Naive thymus-derived CD4-positive, alpha-beta T cell (primary cell): ENCODE data around the gene ERMN. TPM values are rescaled to one million over a fixed set of nuclear protein-coding genes. Genes with fewer than 3 reads are reported as not detected.

Source experiments
- ATAC-seq: fragments of 150-1000 bp; cut with Tn5 transposase; 2 replicates; pipeline ENCODE4 v1.10.0; 2021; ENCODE audit warnings: mild to moderate bottlenecking, moderate library complexity
- CTCF ChIA-PET: fragments of 350-600 bp; sonication (Branson Sonifier 250); formaldehyde crosslinking; loops from one replicate; lab custom pipeline; 2021; ENCODE audit warnings: antibody characterized with exemption; lab: Charles Lee
- POLR2A ChIA-PET: fragments of 350-600 bp; sonication (Branson Sonifier 250); formaldehyde crosslinking; loops from one replicate; lab custom pipeline; 2021; ENCODE audit warnings: antibody characterized with exemption, inconsistent platforms; lab: Charles Lee
- DNase-seq, 9 donors: peaks; one replicate each; pipeline versions ENCODE4 v3.0.0 to v3.0.0-alpha.2; 2020 to 2022; ENCODE audit warnings: mixed read lengths in 1 of 9
- H3K27ac ChIP-seq: one replicate; pipeline ENCODE4 v1.7.0; 2013; ENCODE audit warnings: mild to moderate bottlenecking, low read depth, low read length, moderate library complexity
- H3K27me3 ChIP-seq, 2 donors: one replicate each; pipeline ENCODE4 v1.7.0; 2013; ENCODE audit warnings: low read length in 2 of 2, mild to moderate bottlenecking in 2 of 2, moderate library complexity in 2 of 2; ENCODE audit not compliant: control insufficient read depth in 2 of 2, insufficient read depth in 2 of 2
- H3K36me3 ChIP-seq, 3 experiments: 1 replicate in 2 of 3; 2 replicates in 1 of 3; pipeline ENCODE4 v1.7.0; 2013; ENCODE audit warnings: low read length in 3 of 3, mild to moderate bottlenecking in 3 of 3, moderate library complexity in 1 of 3; ENCODE audit not compliant: insufficient read depth in 3 of 3, control insufficient read depth in 2 of 3
- H3K4me1 ChIP-seq, 2 donors: one replicate each; pipeline ENCODE4 v1.7.0; 2013; ENCODE audit warnings: low read length in 2 of 2, mild to moderate bottlenecking in 2 of 2, moderate library complexity in 1 of 2; ENCODE audit not compliant: control insufficient read depth in 2 of 2, insufficient read depth in 2 of 2
- H3K4me3 ChIP-seq: 2 replicates; pipeline ENCODE4 v1.7.0; 2013; ENCODE audit warnings: mild to moderate bottlenecking, low read length
- H3K9me3 ChIP-seq, 3 experiments: 1 replicate in 2 of 3; 2 replicates in 1 of 3; pipeline ENCODE4 v1.7.0; 2013; ENCODE audit warnings: low read length in 3 of 3; ENCODE audit not compliant: control insufficient read depth in 2 of 3
- H3K27ac Mint-ChIP-seq, 9 donors: one replicate each; pipeline ENCODE4 v1.8.0; 2020 to 2022; ENCODE audit warnings: mixed read lengths in 9 of 9, mild to moderate bottlenecking in 8 of 9, moderate library complexity in 5 of 9, inconsistent platforms in 2 of 9
- H3K27me3 Mint-ChIP-seq, 5 donors: one replicate each; pipeline ENCODE4 v1.8.0; 2021 to 2022; ENCODE audit warnings: mixed read lengths in 5 of 5, mild to moderate bottlenecking in 1 of 5
- H3K36me3 Mint-ChIP-seq, 5 donors: one replicate each; pipeline ENCODE4 v1.8.0; 2020 to 2022; ENCODE audit warnings: mixed read lengths in 5 of 5, mild to moderate bottlenecking in 3 of 5, inconsistent platforms in 1 of 5
- H3K4me1 Mint-ChIP-seq, 7 donors: one replicate each; pipeline ENCODE4 v1.8.0; 2020 to 2022; ENCODE audit warnings: mixed read lengths in 7 of 7, mild to moderate bottlenecking in 3 of 7, inconsistent platforms in 1 of 7
- H3K4me3 Mint-ChIP-seq, 10 donors: one replicate each; pipeline ENCODE4 v1.8.0; 2020 to 2022; ENCODE audit warnings: mild to moderate bottlenecking in 10 of 10, mixed read lengths in 10 of 10, moderate library complexity in 6 of 10, inconsistent platforms in 2 of 10
- H3K9me3 Mint-ChIP-seq, 11 donors: one replicate each; pipeline ENCODE4 v1.8.0; 2020 to 2022; ENCODE audit warnings: mixed read lengths in 11 of 11, mild to moderate bottlenecking in 4 of 11, inconsistent platforms in 1 of 11, moderate library complexity in 1 of 11
- intact Hi-C, 2 donors: fragments of 100-400 bp; cut with micrococcal nuclease; formaldehyde crosslinking; loops; one replicate each; pipeline ENCODE4 v1.15.1; 2023
- polyA plus RNA-seq, 2 donors: library from polyadenylated mRNA; unstranded; fragments of 300-500 nt; fragmentation: Illumina TruSeq; gene quantifications; one replicate each; pipeline ENCODE4 v1.2.3, GENCODE V29; 2021
- total RNA-seq, 6 experiments: library from RNA in 5 of 6; stranded (reverse) in 5 of 6; gene quantifications; 1 replicate in 5 of 6; 2 replicates in 1 of 6; pipeline ENCODE4 v1.2.3 and lab custom pipeline; 2021 to 2026

Gene ERMN
- total and polyA plus RNA-seq, 7 experiments from 2014 or later, result 0.09 to 17.3 (median 6.0) TPM

GRCh38 chr2:157302492-157303099, 23.0 kb downstream of the ERMN start:
- Histone ChIP-seq H3K27ac (no peak overlapping the region), H3K9me3 (no peaks in the 10 kb centered on the region), H3K4me3 (no peak overlapping the region), H3K27me3 (no peaks in the 10 kb centered on the region), H3K36me3 (no peaks in the 10 kb centered on the region), H3K4me1 (peaks cover 0 to 9% of the 10 kb centered on the region in 2 donors)
- Mint-ChIP-seq H3K4me1 (peaks cover 7 to 33% (median 23%) of the 10 kb centered on the region in 7 donors), H3K27ac (no peak overlapping the region), H3K36me3 (no peaks in the 10 kb centered on the region), H3K4me3 (peak overlapping the region in 4 of 10 donors; percentile 16 to 54 (median 38)), H3K27me3 (peaks cover 0 to 25% (median 0%) of the 10 kb centered on the region in 5 donors), H3K9me3 (no peaks in the 10 kb centered on the region)
- POLR2A ChIA-PET, result interaction anchor here (0.6 to 1.7 kb wide), 7 partner anchors 33 to 325 kb away, joined by 3 to 8 read pairs (median 3); no protein-coding TSS in a partner anchor
- ATAC-seq, result peak; percentile 89
- CTCF ChIA-PET, result interaction anchor here (0.6 to 6.7 kb wide), 59 partner anchors 8 to 1966 kb away, joined by 3 to 73 read pairs (median 4); partner anchors contain the start of genes ACVR1C and ERMN
- intact Hi-C loops, result loop anchor here (1.0 to 10.0 kb wide), 18 partner anchors 25 to 1452 kb away; partner anchors contain the start of genes ACVR1 (in 1 of the 2) and ACVR1C (in 1 of the 2)
- peak in 7 of 9 donors; percentile 33 to 72 (median 59) for DNase-seq

DNA sequence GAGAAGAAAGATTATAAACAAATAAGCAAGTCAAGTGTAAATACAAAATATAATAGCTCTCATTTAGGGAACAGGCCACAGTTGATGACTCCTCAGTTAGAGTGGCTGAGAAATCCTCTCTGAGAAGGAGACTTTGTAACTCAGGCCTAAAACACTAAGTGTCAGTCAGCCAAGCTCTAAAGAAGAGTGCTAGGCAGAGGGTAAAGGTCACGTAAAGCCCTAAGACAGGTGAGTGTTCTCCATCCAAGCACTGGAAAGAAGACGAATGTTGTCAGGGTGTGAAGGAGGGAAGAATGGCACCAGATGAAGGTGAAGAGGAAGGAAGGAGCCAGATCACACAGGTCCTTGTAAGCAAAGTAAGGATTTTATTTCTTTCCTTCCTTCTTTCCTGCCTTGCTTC, 24.3 kb downstream of the ERMN start:
- no peak for ATAC-seq
- intact Hi-C loops, result loop anchor here (5.0 to 10.0 kb wide), 4 partner anchors 476 to 1453 kb away; partner anchors contain the start of gene ACVR1 (in 1 of the 2)
- POLR2A ChIA-PET, result interaction anchor here (1.7 kb wide), 1 partner anchor 196 kb away, joined by 3 read pairs; no protein-coding TSS in a partner anchor

GRCh38 chr2:157296958-157297357, 28.7 kb downstream of the ERMN start:
- H3K4me1 Mint-ChIP-seq, result peaks cover 0 to 11% (median 2%) of the 10 kb centered on the region in 7 donors
- no peaks in the 10 kb centered on the region for H3K36me3 Mint-ChIP-seq
- DNase-seq, result no peak
- ATAC-seq, result no peak
- peaks cover 0 to 35% (median 0%) of the 10 kb centered on the region in 5 donors for H3K27me3 Mint-ChIP-seq
- H3K27ac ChIP-seq, result no peak overlapping the region
- no peaks in the 10 kb centered on the region for H3K27me3 ChIP-seq
- no peaks in the 10 kb centered on the region for H3K4me1 ChIP-seq
- no peaks in the 10 kb centered on the region for H3K9me3 ChIP-seq
- H3K4me3 Mint-ChIP-seq, result no peak overlapping the region
- ChIA-PET POLR2A (interaction anchor here (1.2 kb wide), 1 partner anchor 147 kb away, joined by 3 read pairs; the partner anchor contains the start of gene CYTIP), CTCF (no interaction called here)
- H3K9me3 Mint-ChIP-seq, result no peaks in the 10 kb centered on the region
- intact Hi-C loops, result no loop called here
- no peak overlapping the region for H3K27ac Mint-ChIP-seq
- no peak overlapping the region for H3K4me3 ChIP-seq
- H3K36me3 ChIP-seq, result no peaks in the 10 kb centered on the region

More for the DNA sequence above, 24.3 kb downstream of the ERMN start:
- no peak overlapping the region for H3K27ac ChIP-seq
- CTCF ChIA-PET, result interaction anchor here (0.6 to 6.7 kb wide), 16 partner anchors 9 to 730 kb away, joined by 3 to 73 read pairs (median 6); partner anchors contain the start of gene ACVR1C
- Mint-ChIP-seq H3K9me3 (no peaks in the 10 kb centered on the region), H3K27me3 (peaks cover 0 to 32% (median 0%) of the 10 kb centered on the region in 5 donors), H3K4me1 (peaks cover 2 to 20% (median 12%) of the 10 kb centered on the region in 7 donors), H3K36me3 (no peaks in the 10 kb centered on the region), H3K27ac (no peak overlapping the region), H3K4me3 (no peak overlapping the region)
- no peak overlapping the region for H3K4me3 ChIP-seq
- DNase-seq, result no peak
- H3K27me3 ChIP-seq, result no peaks in the 10 kb centered on the region
- H3K9me3 ChIP-seq, result no peaks in the 10 kb centered on the region
- no peaks in the 10 kb centered on the region for H3K4me1 ChIP-seq
- no peaks in the 10 kb centered on the region for H3K36me3 ChIP-seq

GRCh38 chr2:157296490-157296889, 29.1 kb downstream of the ERMN start:
- Histone ChIP-seq H3K27me3 (no peaks in the 10 kb centered on the region), H3K4me1 (no peaks in the 10 kb centered on the region), H3K27ac (no peak overlapping the region), H3K36me3 (no peaks in the 10 kb centered on the region), H3K4me3 (no peak overlapping the region), H3K9me3 (no peaks in the 10 kb centered on the region)
- H3K4me3 Mint-ChIP-seq, result no peak overlapping the region
- H3K4me1 Mint-ChIP-seq, result peaks cover 0 to 11% (median 2%) of the 10 kb centered on the region in 7 donors
- no peak overlapping the region for H3K27ac Mint-ChIP-seq
- H3K27me3 Mint-ChIP-seq, result peaks cover 0 to 33% (median 0%) of the 10 kb centered on the region in 5 donors
- no peaks in the 10 kb centered on the region for H3K36me3 Mint-ChIP-seq
- H3K9me3 Mint-ChIP-seq, result no peaks in the 10 kb centered on the region
- ChIA-PET CTCF (no interaction called here), POLR2A (interaction anchor here (1.2 kb wide), 1 partner anchor 147 kb away, joined by 3 read pairs; the partner anchor contains the start of gene CYTIP)
- intact Hi-C loops, result no loop called here
- DNase-seq (no peak), ATAC-seq (no peak)

- CTCF ChIA-PET, result interaction anchor here (0.5 to 1.0 kb wide), 2 partner anchors 9 to 1120 kb away, joined by 3 to 4 read pairs; no protein-coding TSS in a partner anchor
Observed at GRCh38 chr2:157292853-157293252, 32.8 kb downstream of the ERMN start.

DNA sequence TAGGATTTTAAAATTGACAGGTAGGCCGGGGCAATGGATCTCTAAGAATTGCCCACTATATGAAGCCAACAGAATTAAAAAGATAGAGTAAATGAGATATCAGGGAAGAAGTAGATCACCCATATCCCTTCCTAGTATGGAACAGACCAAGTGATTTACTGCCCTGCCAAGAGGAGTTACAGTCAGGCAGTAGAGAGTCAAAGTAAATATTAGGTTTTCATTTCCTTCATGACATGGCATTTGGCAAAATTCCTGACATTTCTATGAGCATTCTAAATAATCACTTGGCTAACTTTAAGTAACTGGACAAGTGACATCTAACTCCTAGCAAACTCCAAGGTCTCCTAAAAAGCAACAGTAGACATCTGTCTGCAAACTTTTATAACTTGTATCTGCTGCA, 34.6 kb downstream of the ERMN start:
- Mint-ChIP-seq H3K4me1 (peaks cover 0 to 11% (median 2%) of the 10 kb centered on the region in 7 donors), H3K27me3 (peaks cover 0 to 14% (median 6%) of the 10 kb centered on the region in 5 donors), H3K27ac (no peak overlapping the region), H3K4me3 (no peak overlapping the region), H3K9me3 (peaks cover 0 to 2% (median 0%) of the 10 kb centered on the region in 11 donors), H3K36me3 (no peaks in the 10 kb centered on the region)
- H3K36me3 ChIP-seq, result no peaks in the 10 kb centered on the region
- H3K27me3 ChIP-seq, result no peaks in the 10 kb centered on the region
- DNase-seq (no peak), ATAC-seq (no peak)
- H3K27ac ChIP-seq, result no peak overlapping the region
- ChIA-PET CTCF (no interaction called here), POLR2A (no interaction called here)
- intact Hi-C loops, result no loop called here
- H3K4me1 ChIP-seq, result no peaks in the 10 kb centered on the region
- H3K4me3 ChIP-seq, result no peak overlapping the region
- no peaks in the 10 kb centered on the region for H3K9me3 ChIP-seq

More at GRCh38 chr2:157292853-157293252, 32.8 kb downstream of the ERMN start:
- DNase-seq (no peak), ATAC-seq (no peak)
- no peak overlapping the region for H3K4me3 Mint-ChIP-seq
- Histone ChIP-seq H3K27ac (no peak overlapping the region), H3K27me3 (no peaks in the 10 kb centered on the region), H3K4me1 (no peaks in the 10 kb centered on the region), H3K36me3 (no peaks in the 10 kb centered on the region), H3K9me3 (no peaks in the 10 kb centered on the region), H3K4me3 (no peak overlapping the region)
- H3K4me1 Mint-ChIP-seq, result peaks cover 0 to 11% (median 2%) of the 10 kb centered on the region in 7 donors
- no peaks in the 10 kb centered on the region for H3K36me3 Mint-ChIP-seq
- POLR2A ChIA-PET, result no interaction called here
- peaks cover 0 to 18% (median 3%) of the 10 kb centered on the region in 5 donors for H3K27me3 Mint-ChIP-seq
- intact Hi-C loops, result no loop called here
- peaks cover 0 to 2% (median 0%) of the 10 kb centered on the region in 11 donors for H3K9me3 Mint-ChIP-seq
- H3K27ac Mint-ChIP-seq, result peak overlapping the region in 1 of 9 donors; percentile 60
